ENCODE results near the gene PRPS1.
"Not testable (repeated sequence)": the region's sequence is repeated elsewhere in the genome, so short reads cannot be mapped to it uniquely, and the experiment has no call there.

- TF ChIP-seq CTCF, POLR2A (IDR thresholded peaks at IDR 0.05): not testable (repeated sequence)
These were observed 19.2 kb upstream of the PRPS1 start for GRCh38 chrX:107609061-107609460.

Data from prostate gland (tissue), 2 donors.